ENCODE data around the gene BORCS6.

BORCS6 gene

DNA sequence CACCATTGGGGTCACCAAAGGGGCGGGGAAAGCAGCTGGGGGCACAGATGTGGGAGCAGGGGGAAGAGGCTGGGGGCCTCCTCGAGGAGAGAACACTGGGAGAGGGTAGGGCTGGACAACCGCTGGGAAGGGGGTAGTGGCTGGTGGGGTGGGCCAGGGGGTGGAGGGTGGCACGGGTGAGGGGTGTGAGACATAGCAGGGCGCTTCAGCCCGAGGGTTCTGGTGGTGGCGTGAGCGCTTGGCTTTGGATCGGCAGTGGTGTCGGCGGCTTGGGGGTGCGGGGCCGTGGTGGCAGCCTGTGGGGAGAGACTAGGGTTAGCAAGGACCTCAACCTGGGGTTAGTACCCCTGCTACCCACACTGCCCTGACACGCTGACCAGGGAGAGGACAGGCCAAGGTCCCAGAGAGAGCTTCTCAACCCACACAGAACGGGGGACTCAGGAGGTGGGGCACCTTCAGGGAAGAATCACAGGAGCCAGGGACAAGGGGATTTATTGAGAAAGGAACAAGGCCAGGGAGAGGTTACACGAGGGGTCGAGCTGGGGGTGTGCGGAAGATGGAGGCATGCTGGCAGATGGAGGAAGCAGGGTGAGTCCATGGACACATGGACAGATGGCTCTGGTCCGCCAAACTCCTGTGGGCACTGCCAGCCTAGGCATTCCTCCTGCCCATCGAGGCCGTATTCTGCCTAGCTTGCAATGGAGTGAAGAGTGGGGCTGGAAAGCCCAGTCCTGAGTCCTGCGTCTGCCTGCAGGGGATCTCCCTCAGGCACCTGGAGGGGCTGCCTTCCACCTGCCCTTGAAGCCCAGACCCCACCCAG, 46.2 kb downstream of the BORCS6 start:
- Histone ChIP-seq H3K4me1 (ENCODE audit: control insufficient read depth in 1 of 2, insufficient read depth in 1 of 2, low read depth in 1 of 2, low read length in 1 of 2) (peaks cover 13 to 15% of the 10 kb centered on the region in 2 experiments), H3K27ac (no peak overlapping the region), H3K36me3 (peaks cover 5% of the 10 kb centered on the region), H3K4me3 (ENCODE audit: low read depth in 1 of 2, low read length in 1 of 2) (no peak overlapping the region), H3K27me3 (no peaks in the 10 kb centered on the region), H3K9me3 (no peaks in the 10 kb centered on the region)
- TF ChIP-seq, protein P1, sequence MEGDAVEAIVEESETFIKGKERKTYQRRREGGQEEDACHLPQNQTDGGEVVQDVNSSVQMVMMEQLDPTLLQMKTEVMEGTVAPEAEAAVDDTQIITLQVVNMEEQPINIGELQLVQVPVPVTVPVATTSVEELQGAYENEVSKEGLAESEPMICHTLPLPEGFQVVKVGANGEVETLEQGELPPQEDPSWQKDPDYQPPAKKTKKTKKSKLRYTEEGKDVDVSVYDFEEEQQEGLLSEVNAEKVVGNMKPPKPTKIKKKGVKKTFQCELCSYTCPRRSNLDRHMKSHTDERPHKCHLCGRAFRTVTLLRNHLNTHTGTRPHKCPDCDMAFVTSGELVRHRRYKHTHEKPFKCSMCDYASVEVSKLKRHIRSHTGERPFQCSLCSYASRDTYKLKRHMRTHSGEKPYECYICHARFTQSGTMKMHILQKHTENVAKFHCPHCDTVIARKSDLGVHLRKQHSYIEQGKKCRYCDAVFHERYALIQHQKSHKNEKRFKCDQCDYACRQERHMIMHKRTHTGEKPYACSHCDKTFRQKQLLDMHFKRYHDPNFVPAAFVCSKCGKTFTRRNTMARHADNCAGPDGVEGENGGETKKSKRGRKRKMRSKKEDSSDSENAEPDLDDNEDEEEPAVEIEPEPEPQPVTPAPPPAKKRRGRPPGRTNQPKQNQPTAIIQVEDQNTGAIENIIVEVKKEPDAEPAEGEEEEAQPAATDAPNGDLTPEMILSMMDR (IDR thresholded peaks at IDR 0.05) = no peak

DNA sequence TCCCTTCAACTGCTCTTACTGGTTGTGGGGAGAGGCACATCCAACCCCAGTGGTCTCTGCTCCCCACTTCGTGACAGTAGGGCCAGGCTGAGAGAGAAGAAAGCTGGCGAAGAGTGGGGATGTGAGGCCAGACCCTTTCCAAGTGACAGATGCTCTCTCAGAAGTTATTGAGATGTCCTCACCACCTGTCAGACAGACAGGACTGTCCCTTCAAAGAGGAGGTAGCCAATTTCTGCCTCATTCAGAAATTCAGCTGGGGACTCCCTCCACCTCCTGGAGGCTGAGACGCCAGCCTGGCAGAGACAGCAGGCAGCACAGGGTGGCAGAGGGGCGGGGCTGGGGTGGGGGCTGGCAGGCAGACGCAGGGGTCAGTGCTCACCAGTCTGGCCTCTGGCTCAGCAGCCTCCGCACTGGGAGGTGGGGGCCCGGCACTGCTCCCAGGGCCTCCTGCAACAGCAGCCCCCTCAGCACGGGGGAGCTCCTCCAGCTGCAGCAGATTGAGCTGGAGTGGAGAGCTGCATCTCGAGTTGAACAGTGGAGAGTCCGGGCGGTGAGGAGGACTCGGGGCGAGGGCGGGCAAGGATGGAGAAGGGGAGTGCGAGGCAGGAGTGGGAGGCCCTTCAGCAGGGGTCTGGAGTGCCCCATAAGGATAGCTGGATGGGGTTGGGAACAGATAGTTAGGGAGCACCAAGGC, 46.9 kb downstream of the BORCS6 start:
- no peak overlapping the region for H3K27ac ChIP-seq

DNA sequence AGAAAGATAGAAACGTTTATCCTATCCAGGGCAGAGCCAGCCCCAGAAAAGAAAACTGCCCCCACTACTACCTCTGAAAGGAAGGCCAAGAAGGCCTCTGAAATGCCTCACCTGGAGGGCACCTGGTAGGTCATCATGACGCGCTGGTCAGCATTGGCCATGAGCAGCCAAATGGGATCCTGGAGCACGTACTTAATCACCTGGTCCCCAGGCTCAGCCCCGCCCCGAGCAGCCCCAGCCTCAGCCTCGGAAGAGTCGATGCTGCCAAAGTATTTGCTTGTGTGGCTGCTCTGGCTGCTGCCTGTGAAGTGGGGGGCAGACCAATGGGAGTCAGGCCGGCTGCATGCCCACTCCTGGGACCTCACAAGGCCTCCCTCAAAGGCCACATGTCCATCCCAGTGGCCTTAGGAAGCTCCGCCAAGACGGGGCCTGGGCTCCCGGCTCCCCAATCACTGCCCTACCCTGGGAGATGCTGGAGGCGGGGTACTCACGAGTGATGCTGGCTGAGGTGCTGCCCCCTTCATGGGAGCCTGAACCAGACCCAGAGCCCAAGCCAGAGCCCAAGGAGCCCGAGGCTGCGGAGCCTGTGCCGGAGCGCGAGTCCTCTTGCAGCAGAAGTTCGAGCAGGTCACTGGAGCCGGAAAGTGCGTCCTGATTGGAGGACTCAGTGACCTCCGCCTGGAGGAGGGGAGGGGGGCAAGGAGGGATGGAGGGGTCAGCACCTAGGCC, 47.7 kb downstream of the BORCS6 start:
- peaks cover 11% of the 10 kb centered on the region for H3K27me3 ChIP-seq

More for the DNA sequence above, 46.9 kb downstream of the BORCS6 start:
- peaks cover 5% of the 10 kb centered on the region for H3K36me3 ChIP-seq
- peaks cover 4% of the 10 kb centered on the region for H3K27me3 ChIP-seq
- TF ChIP-seq, protein P1 (IDR thresholded peaks at IDR 0.05) = no peak
- H3K9me3 ChIP-seq = no peaks in the 10 kb centered on the region
- H3K4me3 ChIP-seq (ENCODE audit: low read depth in 1 of 2, low read length in 1 of 2) = no peak overlapping the region
- H3K4me1 ChIP-seq (ENCODE audit: control insufficient read depth in 1 of 2, insufficient read depth in 1 of 2, low read depth in 1 of 2, low read length in 1 of 2) = peaks cover 20 to 22% of the 10 kb centered on the region in 2 experiments

DNA sequence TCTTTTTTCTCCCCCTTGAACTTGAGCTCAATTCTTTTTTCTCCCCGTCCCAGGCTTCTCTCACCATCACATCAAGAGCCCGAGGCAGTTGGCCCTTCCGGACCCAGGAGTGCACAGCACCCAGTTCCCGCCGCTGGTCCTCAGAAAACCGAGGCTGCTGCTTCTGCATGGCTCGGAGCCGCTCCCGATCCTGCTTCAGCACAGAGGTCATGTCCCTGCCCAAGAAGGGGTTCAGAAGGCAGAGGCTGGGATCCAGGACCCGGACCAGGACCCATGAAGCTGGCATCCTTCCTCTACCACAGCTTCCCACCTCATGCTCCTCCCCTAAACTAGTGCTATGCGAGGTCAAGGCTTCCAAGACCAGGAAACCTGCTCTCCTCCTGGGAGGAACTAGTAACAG, 48.2 kb downstream of the BORCS6 start:
- Histone ChIP-seq H3K27ac (no peak overlapping the region), H3K4me1 (ENCODE audit: control insufficient read depth in 1 of 2, insufficient read depth in 1 of 2, low read depth in 1 of 2, low read length in 1 of 2) (peaks cover 25 to 29% of the 10 kb centered on the region in 2 experiments), H3K4me3 (ENCODE audit: low read depth in 1 of 2, low read length in 1 of 2) (no peak overlapping the region), H3K9me3 (no peaks in the 10 kb centered on the region), H3K27me3 (peaks cover 17% of the 10 kb centered on the region), H3K36me3 (no peaks in the 10 kb centered on the region)
- TF ChIP-seq, protein P1 (IDR thresholded peaks at IDR 0.05) = no peak

More for the DNA sequence above, 47.7 kb downstream of the BORCS6 start:
- Histone ChIP-seq H3K36me3 (peaks cover 2% of the 10 kb centered on the region), H3K4me1 (ENCODE audit: control insufficient read depth in 1 of 2, insufficient read depth in 1 of 2, low read depth in 1 of 2, low read length in 1 of 2) (peaks cover 25 to 29% of the 10 kb centered on the region in 2 experiments), H3K4me3 (ENCODE audit: low read depth in 1 of 2, low read length in 1 of 2) (no peak overlapping the region), H3K27ac (no peak overlapping the region), H3K9me3 (no peaks in the 10 kb centered on the region)
- TF ChIP-seq, protein P1 (IDR thresholded peaks at IDR 0.05) = no peak

DNA sequence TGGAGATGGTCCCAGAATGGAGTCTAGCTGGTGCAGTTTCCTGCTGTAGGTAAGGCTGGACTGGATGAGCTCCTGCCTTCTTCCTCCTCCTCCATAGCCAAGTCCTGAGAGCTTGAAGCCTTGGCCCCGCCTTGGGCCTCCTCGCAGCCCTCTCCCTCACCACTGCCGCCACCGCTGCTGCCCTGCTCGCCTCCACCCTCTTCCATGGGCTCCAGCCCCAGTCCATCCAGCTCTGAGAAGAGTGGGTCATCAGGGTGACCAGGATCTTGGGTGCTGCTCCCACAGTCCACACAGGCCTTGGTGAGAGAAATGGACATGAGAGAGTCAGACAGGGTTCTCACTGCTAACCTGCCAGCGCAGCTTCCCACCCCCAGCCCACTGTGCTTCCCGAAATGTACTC, 48.9 kb downstream of the BORCS6 start:
- no peaks in the 10 kb centered on the region for H3K36me3 ChIP-seq

More for the DNA sequence above, 48.9 kb downstream of the BORCS6 start:
- H3K27me3 ChIP-seq = peaks cover 23% of the 10 kb centered on the region
- H3K27ac ChIP-seq = no peak overlapping the region
- peaks cover 25 to 29% of the 10 kb centered on the region in 2 experiments for H3K4me1 ChIP-seq (ENCODE audit: control insufficient read depth in 1 of 2, insufficient read depth in 1 of 2, low read depth in 1 of 2, low read length in 1 of 2)
- H3K9me3 ChIP-seq = no peaks in the 10 kb centered on the region
- TF ChIP-seq, protein P1 (IDR thresholded peaks at IDR 0.05) = no peak
- H3K4me3 ChIP-seq (ENCODE audit: low read depth in 1 of 2, low read length in 1 of 2) = no peak overlapping the region

Data from neutrophil (primary cell).